Memory B cell (primary cell): Measurements from ENCODE around the gene ABTB2.

Experiments
- ATAC-seq: fragments of 150-1000 bp; cut with Tn5 transposase; 2 replicates; pipeline ENCODE4 v1.10.0; 2021; ENCODE audit warnings: low read depth, mild to moderate bottlenecking, moderate library complexity
- DNase-seq, 2 donors: peaks; one replicate each; pipeline ENCODE4 v3.0.0; 2022; ENCODE audit warnings: low spot score in 2 of 2
- H3K27ac Mint-ChIP-seq: one replicate; pipeline ENCODE4 v1.8.0; 2022; ENCODE audit warnings: mild to moderate bottlenecking, moderate library complexity, mixed read lengths
- H3K27me3 Mint-ChIP-seq: one replicate; pipeline ENCODE4 v1.8.0; 2022; ENCODE audit warnings: mixed read lengths
- H3K36me3 Mint-ChIP-seq: one replicate; pipeline ENCODE4 v1.8.0; 2022; ENCODE audit warnings: mild to moderate bottlenecking, mixed read lengths
- H3K4me1 Mint-ChIP-seq: one replicate; pipeline ENCODE4 v1.8.0; 2022; ENCODE audit warnings: mixed read lengths
- H3K4me3 Mint-ChIP-seq: one replicate; pipeline ENCODE4 v1.8.0; 2022; ENCODE audit warnings: mild to moderate bottlenecking, moderate library complexity, mixed read lengths
- H3K9me3 Mint-ChIP-seq: one replicate; pipeline ENCODE4 v1.8.0; 2022; ENCODE audit warnings: mixed read lengths

Gene ABTB2

GRCh38 chr11:34343153-34343552, 14.7 kb downstream of the ABTB2 start:
- H3K36me3 Mint-ChIP-seq = no peaks in the 10 kb centered on the region
- H3K9me3 Mint-ChIP-seq = no peaks in the 10 kb centered on the region
- no peak overlapping the region for H3K4me3 Mint-ChIP-seq
- DNase-seq (no peak), ATAC-seq (no peak)
- H3K27ac Mint-ChIP-seq = no peak overlapping the region
- no peaks in the 10 kb centered on the region for H3K4me1 Mint-ChIP-seq
- H3K27me3 Mint-ChIP-seq = no peaks in the 10 kb centered on the region

- ATAC-seq (no peak), DNase-seq (no peak)
- Mint-ChIP-seq H3K4me3 (no peak overlapping the region), H3K36me3 (no peaks in the 10 kb centered on the region), H3K27ac (no peak overlapping the region), H3K4me1 (no peaks in the 10 kb centered on the region), H3K9me3 (no peaks in the 10 kb centered on the region), H3K27me3 (no peaks in the 10 kb centered on the region)
These were observed 15.8 kb downstream of the ABTB2 start for GRCh38 chr11:34341931-34342533.

DNA sequence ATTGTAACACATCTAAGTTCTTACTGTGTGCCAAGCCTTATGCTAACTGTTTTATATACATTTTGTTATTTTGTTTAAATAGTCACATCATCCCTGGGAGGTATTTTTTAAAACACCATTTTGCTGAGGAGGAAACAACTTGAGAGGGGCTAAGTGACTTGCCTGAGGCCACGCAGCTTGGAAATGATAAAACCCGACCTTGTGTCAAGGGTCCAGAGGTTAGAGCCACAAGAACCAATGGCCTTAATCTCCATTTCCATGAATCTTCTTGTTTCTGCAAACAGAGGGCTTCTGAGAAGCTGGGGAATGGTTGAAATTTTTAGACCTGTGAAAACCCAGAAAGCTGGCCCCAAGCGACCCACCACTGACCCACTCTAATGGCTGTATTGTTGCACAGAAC, 16.7 kb downstream of the ABTB2 start:
- DNase-seq (no peak), ATAC-seq (no peak)
- Mint-ChIP-seq H3K4me3 (no peak overlapping the region), H3K9me3 (no peaks in the 10 kb centered on the region), H3K4me1 (no peaks in the 10 kb centered on the region), H3K27me3 (no peaks in the 10 kb centered on the region), H3K36me3 (no peaks in the 10 kb centered on the region), H3K27ac (no peak overlapping the region)

DNA sequence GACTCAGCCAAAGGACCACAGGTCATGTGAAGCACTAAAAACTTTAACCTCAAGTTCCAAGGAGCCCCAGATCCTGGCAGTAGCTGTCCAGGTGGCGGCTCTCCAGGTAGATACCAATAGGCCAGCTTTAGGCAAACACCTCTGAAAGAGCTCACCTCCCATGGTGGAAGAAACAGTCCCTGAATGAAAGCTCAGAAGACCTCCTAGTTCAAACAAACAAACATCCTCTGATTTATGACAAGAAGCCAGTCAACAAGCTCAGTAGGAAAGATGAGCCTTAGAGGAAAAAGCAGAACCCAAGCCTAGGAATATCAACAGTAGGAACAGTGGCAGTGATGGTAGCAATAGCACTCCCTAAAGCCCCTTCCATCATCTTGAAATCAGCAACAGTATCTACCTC, 17.2 kb downstream of the ABTB2 start:
- no peak for ATAC-seq

GRCh38 chr11:34339149-34340064, 18.4 kb downstream of the ABTB2 start:
- Mint-ChIP-seq H3K27me3 (peaks cover 2% of the 10 kb centered on the region), H3K4me3 (no peak overlapping the region), H3K4me1 (peaks cover 8% of the 10 kb centered on the region), H3K9me3 (no peaks in the 10 kb centered on the region), H3K27ac (no peak overlapping the region), H3K36me3 (no peaks in the 10 kb centered on the region)
- no peak for ATAC-seq
- no peak for DNase-seq

More for the DNA sequence above, 17.2 kb downstream of the ABTB2 start:
- no peaks in the 10 kb centered on the region for H3K27me3 Mint-ChIP-seq
- no peak for DNase-seq
- no peaks in the 10 kb centered on the region for H3K4me1 Mint-ChIP-seq
- H3K27ac Mint-ChIP-seq = no peak overlapping the region
- no peaks in the 10 kb centered on the region for H3K36me3 Mint-ChIP-seq
- H3K4me3 Mint-ChIP-seq = no peak overlapping the region
- H3K9me3 Mint-ChIP-seq = no peaks in the 10 kb centered on the region

DNA sequence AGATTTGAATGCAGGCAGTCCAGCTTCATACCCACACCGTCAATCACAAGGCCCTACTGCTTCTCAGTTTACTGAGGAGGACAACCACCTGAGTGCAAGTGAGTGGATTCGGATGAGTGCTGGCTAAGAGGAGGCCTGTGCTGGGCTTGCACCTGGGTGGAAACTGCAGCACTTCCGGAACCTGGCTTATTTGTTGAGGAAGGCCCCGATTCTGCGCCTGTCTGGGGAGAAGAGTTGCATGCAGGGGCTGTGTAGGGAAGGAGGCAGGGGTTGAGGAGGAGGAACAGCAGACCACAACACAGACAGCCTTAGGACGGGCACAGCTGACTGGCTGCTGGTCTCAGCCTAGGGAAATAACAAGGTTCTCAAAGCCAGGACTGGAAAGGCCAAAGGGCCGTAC, 20.8 kb downstream of the ABTB2 start:
- peaks cover 9% of the 10 kb centered on the region for H3K4me1 Mint-ChIP-seq
- no peak for ATAC-seq
- H3K27ac Mint-ChIP-seq = no peak overlapping the region
- no peak for DNase-seq
- H3K4me3 Mint-ChIP-seq = no peak overlapping the region
- no peaks in the 10 kb centered on the region for H3K9me3 Mint-ChIP-seq
- no peaks in the 10 kb centered on the region for H3K36me3 Mint-ChIP-seq
- H3K27me3 Mint-ChIP-seq = peaks cover 2% of the 10 kb centered on the region

DNA sequence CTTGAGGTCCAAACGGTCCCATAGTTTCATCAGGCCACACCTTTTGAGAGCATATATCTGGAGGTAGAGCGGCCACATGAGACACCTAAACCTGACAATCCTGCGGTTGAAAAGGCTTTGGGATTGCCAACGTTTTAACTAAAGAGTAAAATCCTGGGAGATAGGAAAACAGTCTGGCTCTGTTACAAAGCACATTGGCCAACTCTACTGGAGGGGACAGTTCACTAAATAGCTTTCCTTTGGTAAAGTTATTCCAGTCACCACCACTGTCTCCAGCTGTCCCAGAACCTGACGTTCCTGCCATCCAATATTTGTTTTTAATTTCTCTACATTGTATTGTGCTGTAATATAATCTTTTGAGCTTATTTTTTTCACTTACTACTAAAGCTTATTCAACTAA, 22.0 kb downstream of the ABTB2 start:
- no peaks in the 10 kb centered on the region for H3K9me3 Mint-ChIP-seq
- H3K36me3 Mint-ChIP-seq = no peaks in the 10 kb centered on the region
- H3K4me1 Mint-ChIP-seq = peaks cover 9% of the 10 kb centered on the region
- no peak for DNase-seq
- ATAC-seq = no peak
- no peak overlapping the region for H3K27ac Mint-ChIP-seq
- no peak overlapping the region for H3K4me3 Mint-ChIP-seq
- peaks cover 2% of the 10 kb centered on the region for H3K27me3 Mint-ChIP-seq

DNA sequence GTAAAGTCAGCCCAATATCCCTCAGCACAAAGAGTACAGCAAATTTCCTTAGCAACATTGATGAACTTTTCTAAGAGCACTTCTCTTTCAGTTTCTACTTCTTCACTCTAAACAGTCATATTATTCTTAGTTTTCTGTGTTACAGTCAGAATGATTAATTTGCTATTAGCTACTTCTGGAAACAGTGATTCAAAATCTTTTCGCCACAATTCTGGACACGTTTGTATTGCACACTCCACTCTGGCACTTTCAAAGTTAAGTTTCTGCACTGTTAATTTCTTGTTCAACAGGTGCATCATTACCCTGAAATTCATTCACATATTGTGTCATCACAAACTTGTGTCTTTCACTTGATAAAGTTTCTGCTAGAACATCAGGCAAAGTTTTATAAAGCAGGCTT, 22.5 kb downstream of the ABTB2 start:
- DNase-seq = no peak
- Mint-ChIP-seq H3K27me3 (peaks cover 2% of the 10 kb centered on the region), H3K36me3 (no peaks in the 10 kb centered on the region), H3K9me3 (no peaks in the 10 kb centered on the region), H3K4me3 (no peak overlapping the region), H3K27ac (no peak overlapping the region), H3K4me1 (peaks cover 9% of the 10 kb centered on the region)
- no peak for ATAC-seq

- no peaks in the 10 kb centered on the region for H3K36me3 Mint-ChIP-seq
- ATAC-seq (peak; percentile 50), DNase-seq (no peak)
- peaks cover 9% of the 10 kb centered on the region for H3K4me1 Mint-ChIP-seq
- H3K27me3 Mint-ChIP-seq = peaks cover 5% of the 10 kb centered on the region
- H3K4me3 Mint-ChIP-seq = no peak overlapping the region
- no peaks in the 10 kb centered on the region for H3K9me3 Mint-ChIP-seq
- H3K27ac Mint-ChIP-seq = no peak overlapping the region
These were observed 24.0 kb downstream of the ABTB2 start for GRCh38 chr11:34333787-34334186.

GRCh38 chr11:34332524-34332923, 25.3 kb downstream of the ABTB2 start:
- ATAC-seq = no peak

DNA sequence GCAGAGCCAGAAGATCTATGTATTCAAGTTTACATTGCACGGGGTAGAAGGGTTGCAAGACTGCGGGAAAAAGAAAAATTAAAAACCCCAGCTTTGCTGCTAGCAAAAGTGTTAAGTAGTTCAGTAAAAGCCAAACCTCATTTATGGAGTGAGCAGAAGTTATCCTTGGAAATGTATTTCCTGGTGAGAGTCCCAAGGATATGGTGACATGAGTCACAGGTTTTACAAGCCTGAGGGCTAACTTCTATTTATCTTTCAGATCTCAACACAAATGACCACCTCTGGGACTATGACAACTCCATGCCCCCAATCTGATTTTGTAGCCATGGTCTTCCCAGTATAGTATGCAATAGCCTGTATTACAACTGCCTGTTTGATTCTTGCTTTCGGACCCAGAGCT, 26.1 kb downstream of the ABTB2 start:
- H3K27me3 Mint-ChIP-seq = peaks cover 5% of the 10 kb centered on the region
- H3K27ac Mint-ChIP-seq = no peak overlapping the region
- H3K4me3 Mint-ChIP-seq = no peak overlapping the region
- no peak for DNase-seq
- H3K4me1 Mint-ChIP-seq = peaks cover 9% of the 10 kb centered on the region
- ATAC-seq = no peak
- no peaks in the 10 kb centered on the region for H3K36me3 Mint-ChIP-seq
- H3K9me3 Mint-ChIP-seq = no peaks in the 10 kb centered on the region

More at GRCh38 chr11:34332524-34332923, 25.3 kb downstream of the ABTB2 start:
- no peak for DNase-seq
- peaks cover 5% of the 10 kb centered on the region for H3K27me3 Mint-ChIP-seq
- H3K4me3 Mint-ChIP-seq = no peak overlapping the region
- peak overlapping the region; percentile 18 for H3K27ac Mint-ChIP-seq
- no peaks in the 10 kb centered on the region for H3K9me3 Mint-ChIP-seq
- no peaks in the 10 kb centered on the region for H3K36me3 Mint-ChIP-seq
- peaks cover 9% of the 10 kb centered on the region for H3K4me1 Mint-ChIP-seq

- peaks cover 5% of the 10 kb centered on the region for H3K27me3 Mint-ChIP-seq
- no peak overlapping the region for H3K27ac Mint-ChIP-seq
- no peak for DNase-seq
- ATAC-seq = no peak
- no peak overlapping the region for H3K4me3 Mint-ChIP-seq
- peaks cover 9% of the 10 kb centered on the region for H3K4me1 Mint-ChIP-seq
- H3K9me3 Mint-ChIP-seq = no peaks in the 10 kb centered on the region
- H3K36me3 Mint-ChIP-seq = no peaks in the 10 kb centered on the region
These were observed 26.5 kb downstream of the ABTB2 start for GRCh38 chr11:34331329-34331728.

DNA sequence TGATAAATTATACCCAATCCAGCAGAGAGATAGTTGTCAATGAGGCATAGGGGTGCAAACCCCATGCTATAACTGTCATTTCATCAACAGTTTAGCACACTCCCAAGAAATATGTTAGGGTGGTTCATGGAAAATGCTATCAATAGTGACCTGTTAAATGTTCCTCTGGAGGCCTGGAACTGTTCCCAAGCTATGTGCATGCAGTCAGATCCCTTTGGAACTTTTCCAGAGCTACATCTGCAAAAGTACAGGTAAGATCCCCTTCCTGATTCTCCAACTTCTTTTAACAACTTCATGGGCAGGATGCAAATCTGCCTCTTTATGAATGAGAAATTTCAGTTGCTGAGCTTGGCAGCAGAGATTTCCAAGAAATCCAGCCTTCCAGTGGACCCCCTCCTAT, 27.2 kb downstream of the ABTB2 start:
- H3K27ac Mint-ChIP-seq = no peak overlapping the region
- DNase-seq (no peak), ATAC-seq (no peak)
- no peak overlapping the region for H3K4me3 Mint-ChIP-seq
- no peaks in the 10 kb centered on the region for H3K36me3 Mint-ChIP-seq
- H3K9me3 Mint-ChIP-seq = no peaks in the 10 kb centered on the region
- peaks cover 5% of the 10 kb centered on the region for H3K27me3 Mint-ChIP-seq
- peaks cover 9% of the 10 kb centered on the region for H3K4me1 Mint-ChIP-seq

DNA sequence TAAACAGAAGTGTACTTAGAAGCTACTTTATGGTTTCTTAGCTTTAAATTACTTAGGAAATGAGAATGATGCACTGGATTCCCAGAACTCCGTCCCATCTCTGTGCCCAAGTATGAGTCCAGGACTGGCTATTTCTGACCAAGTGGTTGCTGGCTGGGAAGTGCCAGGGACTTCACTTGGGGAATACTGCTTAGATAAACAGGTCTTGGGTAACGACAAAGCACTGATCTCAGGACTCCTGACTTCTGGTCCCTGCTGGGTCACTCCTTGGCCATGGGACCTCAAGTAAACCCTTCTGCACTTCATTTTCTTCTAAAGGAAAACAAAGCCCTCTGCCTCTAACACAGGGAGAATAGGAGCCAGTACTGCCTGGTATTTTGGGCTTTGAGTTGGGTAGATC, 27.9 kb downstream of the ABTB2 start:
- Mint-ChIP-seq H3K27ac (no peak overlapping the region), H3K27me3 (peaks cover 5% of the 10 kb centered on the region), H3K4me3 (no peak overlapping the region), H3K36me3 (no peaks in the 10 kb centered on the region), H3K9me3 (no peaks in the 10 kb centered on the region), H3K4me1 (peaks cover 4% of the 10 kb centered on the region)
- ATAC-seq = no peak
- no peak for DNase-seq

GRCh38 chr11:34328632-34328910, 29.2 kb downstream of the ABTB2 start:
- H3K36me3 Mint-ChIP-seq = no peaks in the 10 kb centered on the region
- peaks cover 3% of the 10 kb centered on the region for H3K27me3 Mint-ChIP-seq
- no peak overlapping the region for H3K4me3 Mint-ChIP-seq
- DNase-seq (no peak), ATAC-seq (no peak)
- no peaks in the 10 kb centered on the region for H3K9me3 Mint-ChIP-seq
- H3K4me1 Mint-ChIP-seq = peaks cover 2% of the 10 kb centered on the region
- no peak overlapping the region for H3K27ac Mint-ChIP-seq
